HepG2 (cell line): ENCODE data around the gene ZXDC. TPM values are rescaled to one million over a fixed set of nuclear protein-coding genes. Genes with fewer than 3 reads are reported as not detected.

Source experiments
- CBX1 ChIP-seq: IDR thresholded peaks from one replicate; pipeline ENCODE4 v1.6.1; 2016; ENCODE audit warnings: antibody characterized with exemption, low read depth
- GLI4 ChIP-seq: sonication (generic); formaldehyde crosslinking; IDR thresholded peaks from 2 replicates; pipeline ENCODE4 v1.5.1; 2020; ENCODE audit warnings: missing genetic modification reagents, mild to moderate bottlenecking, moderate library complexity, borderline replicate concordance
- HDAC6 ChIP-seq: fragments of 200-600 bp; sonication (generic); IDR thresholded peaks from 2 replicates; pipeline ENCODE4 v1.7.0; 2017; ENCODE audit warnings: mild to moderate bottlenecking, antibody characterized with exemption, low read length, low read depth
- HNF4A ChIP-seq: sonication (generic); formaldehyde crosslinking; IDR thresholded peaks from 2 replicates; pipeline ENCODE4 v1.4.0; 2020; ENCODE audit warnings: missing genetic modification reagents
- IRF2 ChIP-seq: IDR thresholded peaks from 2 replicates; pipeline ENCODE4 v1.6.1; 2018; ENCODE audit warnings: missing genetic modification reagents, missing compliant biosample characterization
- KLF13 ChIP-seq: sonication (generic); formaldehyde crosslinking; IDR thresholded peaks from 2 replicates; pipeline ENCODE4 v1.4.0; 2020; ENCODE audit warnings: mild to moderate bottlenecking, missing genetic modification reagents
- MAFF ChIP-seq: IDR thresholded peaks from 2 replicates; pipeline ENCODE4 v1.6.1; 2011; ENCODE audit warnings: low read depth, low read length, improper control_type of control experiment
- MIER2 ChIP-seq: IDR thresholded peaks from 2 replicates; pipeline ENCODE4 v1.6.1; 2016; ENCODE audit warnings: missing biosample characterization, missing genetic modification reagents
- MXD4 ChIP-seq: IDR thresholded peaks from 2 replicates; pipeline ENCODE4 v1.6.1; 2016; ENCODE audit warnings: mild to moderate bottlenecking, missing biosample characterization, missing genetic modification reagents
- NCOA5 ChIP-seq: sonication (generic); formaldehyde crosslinking; IDR thresholded peaks from 2 replicates; pipeline ENCODE4 v1.4.0; 2020; ENCODE audit warnings: missing genetic modification reagents
- PHF20 ChIP-seq: sonication (generic); formaldehyde crosslinking; IDR thresholded peaks from 2 replicates; pipeline ENCODE4 v1.5.0; 2020; ENCODE audit warnings: mild to moderate bottlenecking, missing genetic modification reagents
- ZNF121 ChIP-seq: sonication (generic); formaldehyde crosslinking; IDR thresholded peaks from 2 replicates; pipeline ENCODE4 v1.5.0; 2020; ENCODE audit warnings: mild to moderate bottlenecking, missing genetic modification reagents
- ZNF274 ChIP-seq: sonication (generic); formaldehyde crosslinking; IDR thresholded peaks from 2 replicates; pipeline ENCODE4 v1.5.1; 2020; ENCODE audit warnings: mild to moderate bottlenecking, missing genetic modification reagents
- ZNF34 ChIP-seq: sonication (generic); formaldehyde crosslinking; IDR thresholded peaks from 2 replicates; pipeline ENCODE4 v1.4.0; 2020; ENCODE audit warnings: mild to moderate bottlenecking, missing genetic modification reagents, borderline replicate concordance
- ZNF563 ChIP-seq: sonication (generic); formaldehyde crosslinking; IDR thresholded peaks from 2 replicates; pipeline ENCODE4 v1.8.0; 2022; ENCODE audit warnings: mild to moderate bottlenecking, moderate library complexity, missing genetic modification reagents
- ZNF713 ChIP-seq: sonication (generic); formaldehyde crosslinking; IDR thresholded peaks from 2 replicates; pipeline ENCODE4 v1.4.0; 2020; ENCODE audit warnings: mild to moderate bottlenecking, missing genetic modification reagents
- ZZZ3 ChIP-seq: sonication (generic); formaldehyde crosslinking; IDR thresholded peaks from 2 replicates; pipeline ENCODE4 v1.4.0; 2020; ENCODE audit warnings: missing genetic modification reagents, mild to moderate bottlenecking, borderline replicate concordance
- polyA plus RNA-seq, 8 experiments: library from polyadenylated mRNA; depleted of rRNA in 3 of 8; stranded (reverse) in 7 of 8; unstranded in 1 of 8; fragments of >200 nt; fragmentation: Illumina TruSeq in 4 of 8; extraction: Trizol in 4 of 8; gene quantifications; 2 replicates each; pipeline versions ENCODE4 v1.2.1 to v1.2.3, GENCODE V29; 2011 to 2016; ENCODE audit warnings: low read depth in 4 of 8, missing spikeins in 1 of 8, mixed read lengths in 1 of 8; ENCODE audit not compliant: insufficient read depth in 1 of 8
- total RNA-seq, 5 experiments: library from RNA; depleted of rRNA; stranded (reverse); fragments of >200 nt; fragmentation: Illumina TruSeq; extraction: Trizol; gene quantifications; 2 replicates each; pipeline ENCODE4 v1.2.3, GENCODE V29; 2016; ENCODE audit warnings: low read depth in 1 of 5
- TF ChIP-seq, protein P1 (sequence below): sonication (generic); formaldehyde crosslinking; IDR thresholded peaks from 2 replicates; pipeline ENCODE4 v1.8.0; 2022; ENCODE audit warnings: mild to moderate bottlenecking, missing genetic modification reagents; ENCODE audit not compliant: insufficient replicate concordance
- TF ChIP-seq, protein P2 (sequence below): IDR thresholded peaks from 2 replicates; pipeline ENCODE4 v1.6.1; 2016; ENCODE audit warnings: mild to moderate bottlenecking
- TF ChIP-seq, protein P3 (sequence below): sonication (generic); formaldehyde crosslinking; IDR thresholded peaks from 2 replicates; pipeline ENCODE4 v1.4.0; 2020; ENCODE audit warnings: missing genetic modification reagents
- TF ChIP-seq, protein P4 (sequence below): sonication (generic); formaldehyde crosslinking; IDR thresholded peaks from 2 replicates; pipeline ENCODE4 v1.5.1; 2020; ENCODE audit warnings: mild to moderate bottlenecking, missing genetic modification reagents, moderate library complexity

ZXDC gene
- total and polyA plus RNA-seq, 2 of the 13 experiments (the other 11 are each of a cell fraction or from before 2014, with no cell fraction given) = 17.6 to 21.2 TPM

DNA sequence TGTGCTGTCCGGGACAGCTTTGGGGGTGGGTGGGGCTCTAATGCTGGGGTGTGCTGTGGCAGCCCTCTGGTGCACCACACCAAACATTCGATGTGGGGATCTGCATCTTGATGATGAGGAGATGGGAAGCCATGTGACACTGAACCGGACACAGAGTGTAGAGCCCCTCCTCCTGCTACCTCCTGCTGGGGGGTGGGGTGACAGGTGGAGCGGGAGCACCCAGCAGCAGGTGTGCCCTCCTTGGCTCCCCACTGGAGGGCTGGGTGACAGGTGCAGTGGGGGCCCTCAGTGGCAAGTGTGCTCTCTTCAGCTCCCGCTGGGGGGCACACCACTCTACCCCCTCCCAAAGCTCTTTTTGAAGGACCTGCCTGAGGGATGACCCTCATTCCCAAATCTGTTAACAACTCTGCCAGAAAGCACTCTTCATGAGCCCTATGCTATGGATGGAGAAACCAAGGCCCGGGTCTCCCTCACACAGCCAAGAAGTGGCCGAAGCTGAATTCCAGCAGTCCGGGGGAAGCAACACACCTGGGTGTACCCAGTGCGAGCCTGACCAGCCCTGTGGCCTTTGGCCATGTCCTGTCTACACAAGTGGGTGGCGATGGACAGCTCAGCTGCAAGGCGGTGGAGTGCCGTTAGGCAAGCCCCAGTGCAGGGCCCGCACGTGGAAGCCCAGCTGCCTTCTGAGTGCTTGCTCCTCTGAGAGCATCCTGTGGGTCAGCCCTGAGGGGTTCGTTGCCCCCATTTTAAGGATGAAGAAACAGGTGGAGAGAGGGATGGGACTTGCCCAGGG lies 42.5 kb upstream of the ZXDC start (continued):
- TF ChIP-seq MXD4 (CRISPR knock-in tag) = no peak
- no peak for TF ChIP-seq ZNF121 (CRISPR knock-in tag)
- no peak for TF ChIP-seq ZNF713
- no peak for TF ChIP-seq ZNF34 (CRISPR knock-in tag)
- no peak for TF ChIP-seq KLF13
- no peak for TF ChIP-seq IRF2
- no peak for TF ChIP-seq CBX1
- TF ChIP-seq, protein P1, sequence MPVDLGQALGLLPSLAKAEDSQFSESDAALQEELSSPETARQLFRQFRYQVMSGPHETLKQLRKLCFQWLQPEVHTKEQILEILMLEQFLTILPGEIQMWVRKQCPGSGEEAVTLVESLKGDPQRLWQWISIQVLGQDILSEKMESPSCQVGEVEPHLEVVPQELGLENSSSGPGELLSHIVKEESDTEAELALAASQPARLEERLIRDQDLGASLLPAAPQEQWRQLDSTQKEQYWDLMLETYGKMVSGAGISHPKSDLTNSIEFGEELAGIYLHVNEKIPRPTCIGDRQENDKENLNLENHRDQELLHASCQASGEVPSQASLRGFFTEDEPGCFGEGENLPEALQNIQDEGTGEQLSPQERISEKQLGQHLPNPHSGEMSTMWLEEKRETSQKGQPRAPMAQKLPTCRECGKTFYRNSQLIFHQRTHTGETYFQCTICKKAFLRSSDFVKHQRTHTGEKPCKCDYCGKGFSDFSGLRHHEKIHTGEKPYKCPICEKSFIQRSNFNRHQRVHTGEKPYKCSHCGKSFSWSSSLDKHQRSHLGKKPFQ (CRISPR knock-in tag) = no peak
- TF ChIP-seq, protein P2, sequence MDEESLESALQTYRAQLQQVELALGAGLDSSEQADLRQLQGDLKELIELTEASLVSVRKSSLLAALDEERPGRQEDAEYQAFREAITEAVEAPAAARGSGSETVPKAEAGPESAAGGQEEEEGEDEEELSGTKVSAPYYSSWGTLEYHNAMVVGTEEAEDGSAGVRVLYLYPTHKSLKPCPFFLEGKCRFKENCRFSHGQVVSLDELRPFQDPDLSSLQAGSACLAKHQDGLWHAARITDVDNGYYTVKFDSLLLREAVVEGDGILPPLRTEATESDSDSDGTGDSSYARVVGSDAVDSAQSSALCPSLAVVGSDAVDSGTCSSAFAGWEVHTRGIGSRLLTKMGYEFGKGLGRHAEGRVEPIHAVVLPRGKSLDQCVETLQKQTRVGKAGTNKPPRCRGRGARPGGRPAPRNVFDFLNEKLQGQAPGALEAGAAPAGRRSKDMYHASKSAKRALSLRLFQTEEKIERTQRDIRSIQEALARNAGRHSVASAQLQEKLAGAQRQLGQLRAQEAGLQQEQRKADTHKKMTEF (CRISPR knock-in tag) = no peak
- TF ChIP-seq MIER2 (CRISPR knock-in tag) = no peak
- 0 out of 2 replicates have a peak, but pooled peaks have one; percentile 5 for TF ChIP-seq ZNF563 (CRISPR knock-in tag)
- TF ChIP-seq NCOA5 = no peak
- TF ChIP-seq, protein P3, sequence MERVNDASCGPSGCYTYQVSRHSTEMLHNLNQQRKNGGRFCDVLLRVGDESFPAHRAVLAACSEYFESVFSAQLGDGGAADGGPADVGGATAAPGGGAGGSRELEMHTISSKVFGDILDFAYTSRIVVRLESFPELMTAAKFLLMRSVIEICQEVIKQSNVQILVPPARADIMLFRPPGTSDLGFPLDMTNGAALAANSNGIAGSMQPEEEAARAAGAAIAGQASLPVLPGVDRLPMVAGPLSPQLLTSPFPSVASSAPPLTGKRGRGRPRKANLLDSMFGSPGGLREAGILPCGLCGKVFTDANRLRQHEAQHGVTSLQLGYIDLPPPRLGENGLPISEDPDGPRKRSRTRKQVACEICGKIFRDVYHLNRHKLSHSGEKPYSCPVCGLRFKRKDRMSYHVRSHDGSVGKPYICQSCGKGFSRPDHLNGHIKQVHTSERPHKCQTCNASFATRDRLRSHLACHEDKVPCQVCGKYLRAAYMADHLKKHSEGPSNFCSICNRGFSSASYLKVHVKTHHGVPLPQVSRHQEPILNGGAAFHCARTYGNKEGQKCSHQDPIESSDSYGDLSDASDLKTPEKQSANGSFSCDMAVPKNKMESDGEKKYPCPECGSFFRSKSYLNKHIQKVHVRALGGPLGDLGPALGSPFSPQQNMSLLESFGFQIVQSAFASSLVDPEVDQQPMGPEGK (CRISPR knock-in tag) = 0 out of 2 replicates have a peak, but pooled peaks have one; percentile 42
- no peak for TF ChIP-seq ZZZ3 (CRISPR knock-in tag)
- no peak for TF ChIP-seq MAFF
- 0 out of 2 replicates have a peak, but pooled peaks have one; percentile 31 for TF ChIP-seq PHF20 (CRISPR knock-in tag)
- TF ChIP-seq HDAC6 = no peak
- TF ChIP-seq ZNF274 (CRISPR knock-in tag) = 0 out of 2 replicates have a peak, but pooled peaks have one; percentile 15
- peak; percentile 11; the same call in 1 of the 2 replicates for TF ChIP-seq HNF4A (CRISPR knock-in tag)
- no peak for TF ChIP-seq GLI4 (CRISPR knock-in tag)
- TF ChIP-seq, protein P4, sequence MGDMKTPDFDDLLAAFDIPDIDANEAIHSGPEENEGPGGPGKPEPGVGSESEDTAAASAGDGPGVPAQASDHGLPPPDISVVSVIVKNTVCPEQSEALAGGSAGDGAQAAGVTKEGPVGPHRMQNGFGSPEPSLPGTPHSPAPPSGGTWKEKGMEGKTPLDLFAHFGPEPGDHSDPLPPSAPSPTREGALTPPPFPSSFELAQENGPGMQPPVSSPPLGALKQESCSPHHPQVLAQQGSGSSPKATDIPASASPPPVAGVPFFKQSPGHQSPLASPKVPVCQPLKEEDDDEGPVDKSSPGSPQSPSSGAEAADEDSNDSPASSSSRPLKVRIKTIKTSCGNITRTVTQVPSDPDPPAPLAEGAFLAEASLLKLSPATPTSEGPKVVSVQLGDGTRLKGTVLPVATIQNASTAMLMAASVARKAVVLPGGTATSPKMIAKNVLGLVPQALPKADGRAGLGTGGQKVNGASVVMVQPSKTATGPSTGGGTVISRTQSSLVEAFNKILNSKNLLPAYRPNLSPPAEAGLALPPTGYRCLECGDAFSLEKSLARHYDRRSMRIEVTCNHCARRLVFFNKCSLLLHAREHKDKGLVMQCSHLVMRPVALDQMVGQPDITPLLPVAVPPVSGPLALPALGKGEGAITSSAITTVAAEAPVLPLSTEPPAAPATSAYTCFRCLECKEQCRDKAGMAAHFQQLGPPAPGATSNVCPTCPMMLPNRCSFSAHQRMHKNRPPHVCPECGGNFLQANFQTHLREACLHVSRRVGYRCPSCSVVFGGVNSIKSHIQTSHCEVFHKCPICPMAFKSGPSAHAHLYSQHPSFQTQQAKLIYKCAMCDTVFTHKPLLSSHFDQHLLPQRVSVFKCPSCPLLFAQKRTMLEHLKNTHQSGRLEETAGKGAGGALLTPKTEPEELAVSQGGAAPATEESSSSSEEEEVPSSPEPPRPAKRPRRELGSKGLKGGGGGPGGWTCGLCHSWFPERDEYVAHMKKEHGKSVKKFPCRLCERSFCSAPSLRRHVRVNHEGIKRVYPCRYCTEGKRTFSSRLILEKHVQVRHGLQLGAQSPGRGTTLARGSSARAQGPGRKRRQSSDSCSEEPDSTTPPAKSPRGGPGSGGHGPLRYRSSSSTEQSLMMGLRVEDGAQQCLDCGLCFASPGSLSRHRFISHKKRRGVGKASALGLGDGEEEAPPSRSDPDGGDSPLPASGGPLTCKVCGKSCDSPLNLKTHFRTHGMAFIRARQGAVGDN (CRISPR knock-in tag) = peak; percentile 76
